ENCODE measurements around the gene RYR2.

RYR2 gene

GRCh38 chr1:237032029-237032428 lies 10.0 kb upstream of the RYR2 start:
- no peak for DNase-seq (ENCODE audit: low read depth in 2 of 2)

DNA sequence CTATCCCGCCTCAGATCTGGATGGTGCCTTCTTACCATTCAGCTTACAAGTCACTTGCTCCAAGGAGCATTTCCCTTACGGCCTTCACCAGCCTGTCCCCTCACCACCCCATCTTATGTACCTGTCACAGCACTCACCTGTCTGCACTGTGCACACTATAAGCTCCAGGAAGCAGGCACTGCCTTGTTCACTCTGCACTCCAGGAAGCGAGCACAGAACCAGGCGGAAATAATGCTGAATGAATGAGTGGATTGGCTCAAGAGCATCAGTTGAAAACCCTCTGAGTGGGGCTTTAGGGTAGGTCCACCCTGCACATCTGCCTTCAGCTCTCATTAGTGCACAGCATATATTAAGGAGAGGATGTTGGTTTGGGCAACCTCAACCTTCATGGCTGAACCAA lies 8.9 kb upstream of the RYR2 start:
- DNase-seq (ENCODE audit: low read depth in 2 of 2) = no peak

DNA sequence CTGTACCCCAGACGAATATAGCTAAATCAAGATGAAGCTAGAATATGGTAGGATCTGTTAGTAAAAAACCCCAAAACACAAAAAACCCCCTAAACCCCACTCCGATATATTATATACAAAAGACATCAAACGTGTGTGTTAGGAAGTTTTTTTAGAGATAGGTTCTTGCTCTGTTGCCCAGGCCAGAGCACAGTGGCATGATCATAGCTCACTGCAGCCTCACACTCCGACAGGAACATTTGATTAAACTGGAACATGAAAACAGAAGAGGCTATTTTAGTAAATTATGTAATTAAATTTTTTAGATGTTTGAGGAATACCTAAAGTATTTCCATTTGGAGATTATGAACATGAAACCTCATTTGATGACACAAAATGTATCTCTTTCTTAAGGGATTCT lies 8.2 kb upstream of the RYR2 start:
- no peak for DNase-seq (ENCODE audit: low read depth in 2 of 2)

DNA sequence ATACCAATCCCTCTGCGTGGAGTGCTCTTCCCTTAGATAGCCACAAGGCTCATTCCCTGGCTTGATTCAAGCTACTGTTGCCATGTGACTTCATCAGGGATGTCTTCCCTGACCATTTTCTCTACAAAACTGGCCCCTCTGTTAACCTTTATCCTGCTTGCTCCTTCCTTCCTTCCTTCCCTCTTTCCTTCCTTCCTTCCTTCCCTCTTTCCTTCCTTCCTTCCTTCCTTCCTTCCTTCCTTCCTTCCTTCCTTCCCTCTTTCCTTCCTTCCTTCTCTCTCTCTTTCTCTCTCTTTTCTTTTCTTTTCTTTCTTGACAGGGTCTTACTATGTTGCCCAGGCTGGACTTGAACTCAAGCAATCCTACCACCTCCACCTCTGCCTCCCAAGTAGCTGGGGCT lies 6.2 kb upstream of the RYR2 start:
- no peak for DNase-seq (ENCODE audit: low read depth in 2 of 2)

- no peak for DNase-seq (ENCODE audit: low read depth in 2 of 2)
Measured at GRCh38 chr1:237038211-237038610, 3.8 kb upstream of the RYR2 start.

DNA sequence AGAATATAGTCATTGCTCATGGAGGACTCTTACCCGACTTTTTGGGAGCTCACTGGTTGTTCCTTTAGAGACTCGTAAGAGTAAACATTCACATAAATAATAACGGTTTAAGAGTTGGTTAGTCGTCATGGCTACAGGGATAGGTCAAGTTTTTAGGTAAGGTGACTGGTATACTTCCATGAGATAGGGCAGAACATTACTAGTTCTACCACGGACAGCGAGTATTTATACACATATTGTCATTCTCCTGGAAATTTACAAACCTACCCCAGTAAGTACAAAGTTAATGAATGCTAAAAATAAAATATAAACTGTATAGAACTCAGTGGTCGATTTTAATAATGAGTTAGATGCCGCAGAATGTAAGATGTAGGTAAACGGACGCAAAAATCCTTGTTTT lies 1.2 kb upstream of the RYR2 start:
- no peak for DNase-seq (ENCODE audit: low read depth in 2 of 2)

DNA sequence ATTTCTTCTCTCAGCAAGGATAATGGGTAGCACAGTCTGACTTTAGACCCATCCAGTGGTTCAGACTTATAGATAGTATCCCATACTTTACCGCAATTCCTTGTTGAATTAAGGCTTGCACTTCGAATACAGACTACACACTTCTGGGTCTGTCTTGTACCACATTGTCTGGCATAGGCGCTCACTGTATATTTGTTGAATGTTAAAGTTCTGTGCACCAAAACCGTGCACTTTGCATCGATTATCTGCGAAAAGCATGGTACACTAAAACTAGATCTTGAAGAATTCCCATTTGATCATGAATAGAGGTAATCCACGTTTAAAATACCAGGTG lies 556 bp upstream of the RYR2 start:
- DNase-seq (ENCODE audit: low read depth in 2 of 2) = no peak

DNA sequence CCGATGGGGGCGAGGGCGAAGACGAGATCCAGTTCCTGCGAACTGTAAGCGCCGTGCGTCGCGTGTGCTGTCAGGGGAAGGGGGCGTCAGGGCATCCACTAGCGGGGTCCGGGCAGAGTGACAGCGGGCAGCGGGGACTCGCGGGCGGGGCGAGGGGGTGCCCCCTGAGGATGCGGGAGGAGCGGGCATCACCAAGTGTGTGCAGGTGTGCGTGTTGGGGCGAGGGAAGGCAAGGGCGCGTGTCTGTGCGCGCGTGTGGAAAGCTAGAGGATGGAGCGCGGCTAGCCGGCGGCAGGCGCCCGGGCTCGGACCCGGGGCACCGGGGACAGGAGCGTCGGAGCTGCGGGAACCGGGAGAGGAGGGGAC lies 525 bp downstream of the RYR2 start:
- no peak for DNase-seq (ENCODE audit: low read depth in 2 of 2)

GRCh38 chr1:237042892-237043576 lies 1.1 kb downstream of the RYR2 start:
- DNase-seq (ENCODE audit: low read depth in 2 of 2) = no peak

- DNase-seq (ENCODE audit: low read depth in 2 of 2) = no peak
Measured at GRCh38 chr1:237043846-237044636, 2.1 kb downstream of the RYR2 start.

DNA sequence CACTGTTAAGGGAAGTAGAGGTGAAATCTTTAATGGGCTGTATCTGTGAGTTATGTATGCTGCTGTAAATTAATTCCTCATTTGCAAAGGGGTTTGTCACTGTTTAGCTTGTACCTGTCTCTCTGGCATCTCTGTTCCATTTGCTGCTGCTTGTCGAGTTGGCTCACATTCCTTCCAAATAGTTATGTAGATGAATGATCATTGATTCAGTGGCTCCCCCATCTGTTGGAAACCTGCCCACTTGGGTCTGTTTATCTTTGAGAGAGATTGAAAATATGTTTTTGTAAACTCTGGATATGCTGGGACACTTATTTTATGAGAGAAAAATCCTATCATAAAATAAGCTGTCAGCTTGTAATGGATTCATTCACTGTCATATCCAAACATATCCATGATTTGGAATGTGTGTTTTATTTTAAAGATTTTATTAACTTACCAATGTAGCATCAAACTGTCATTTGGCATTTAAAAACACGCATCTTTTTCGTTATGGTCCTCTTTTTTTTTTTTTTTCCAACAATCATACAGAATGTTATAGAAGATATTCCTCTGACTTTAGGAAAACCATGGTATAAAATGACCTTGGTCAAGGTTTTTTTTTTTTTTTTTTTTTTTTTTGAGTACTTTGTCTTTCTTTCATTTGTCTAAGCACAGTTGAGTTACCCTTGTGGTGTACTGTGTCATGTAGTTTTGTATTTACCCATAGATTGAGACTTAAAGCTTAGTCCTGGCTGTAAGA lies 3.5 kb downstream of the RYR2 start:
- no peak for DNase-seq (ENCODE audit: low read depth in 2 of 2)

DNA sequence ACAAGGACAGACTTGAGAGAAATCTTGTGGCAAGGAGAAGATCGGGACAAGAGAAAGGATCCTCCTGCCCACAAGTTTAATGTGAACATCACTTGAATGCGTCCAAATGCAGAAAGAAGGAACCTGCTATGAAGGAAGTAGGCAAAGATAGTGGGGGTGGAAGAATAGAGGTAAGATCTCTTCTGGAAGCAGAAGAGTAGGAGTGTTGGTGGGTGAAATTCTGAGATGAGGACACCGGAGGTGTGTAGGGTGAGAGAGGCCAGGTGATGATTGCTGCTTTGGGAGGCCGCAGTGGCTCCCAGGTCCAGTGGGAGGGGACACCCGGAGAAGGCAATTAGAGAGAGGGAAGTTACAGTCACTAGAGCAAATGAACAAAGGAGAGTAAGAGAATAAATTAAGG lies 6.8 kb downstream of the RYR2 start:
- DNase-seq (ENCODE audit: low read depth in 2 of 2) = no peak

DNA sequence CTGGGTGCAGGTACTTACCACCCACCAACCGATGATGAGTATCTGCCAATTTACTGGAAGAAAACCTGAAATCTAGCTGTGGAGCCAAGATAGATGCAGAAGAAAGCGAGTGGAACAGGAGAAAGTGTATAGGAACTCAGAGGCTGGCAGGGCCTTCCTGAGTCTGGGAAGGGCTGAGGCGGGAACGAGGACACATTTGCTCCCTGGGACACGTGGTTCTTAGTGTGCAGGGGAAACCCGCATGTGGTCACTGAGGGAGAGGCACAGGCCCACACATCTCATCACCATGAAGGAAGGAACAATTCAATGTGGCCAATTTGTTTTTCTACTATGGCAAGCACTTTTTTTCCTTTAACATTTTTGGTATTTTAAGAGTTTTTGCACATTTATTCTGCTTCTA lies 8.2 kb downstream of the RYR2 start:
- no peak for DNase-seq (ENCODE audit: low read depth in 2 of 2)

DNA sequence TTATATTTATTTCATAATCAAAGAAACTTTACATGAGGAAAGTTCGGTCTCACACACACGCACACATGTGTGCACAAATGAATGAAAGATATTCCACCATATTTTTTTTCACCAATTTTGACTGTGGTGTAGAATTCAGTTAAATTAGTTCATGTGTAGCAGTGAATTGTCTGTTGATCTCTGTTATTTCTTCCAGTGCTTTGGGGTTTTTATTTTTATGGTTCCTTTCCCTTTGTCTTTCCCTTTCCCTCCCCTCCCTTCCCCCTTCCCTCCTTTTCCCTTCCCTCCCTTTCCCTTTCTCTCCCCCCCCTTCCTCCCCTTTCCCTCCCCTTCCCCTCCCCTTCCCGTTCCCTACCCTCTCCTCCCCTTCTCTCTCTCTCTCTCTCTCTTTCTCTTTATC lies 8.9 kb downstream of the RYR2 start:
- DNase-seq (ENCODE audit: low read depth in 2 of 2) = no peak

DNA sequence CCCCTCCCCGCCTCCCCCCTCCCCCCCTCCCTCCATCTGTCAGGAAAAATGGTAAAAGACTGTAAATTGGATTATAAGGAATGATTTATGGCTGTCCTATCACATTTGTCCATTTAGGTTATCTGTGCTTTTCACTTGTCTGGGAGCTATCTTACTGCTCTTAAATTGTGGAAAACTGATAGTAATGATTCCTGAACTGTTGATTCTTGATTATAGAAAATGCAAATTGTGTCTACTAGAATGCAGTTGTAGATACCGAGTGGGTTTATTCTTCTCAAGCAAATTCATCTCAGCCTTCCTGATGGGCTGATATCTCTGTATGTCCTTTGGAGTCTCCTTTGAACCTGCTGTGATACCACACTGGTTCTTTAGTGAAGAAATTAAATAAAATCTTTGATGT lies 12.3 kb downstream of the RYR2 start:
- no peak for DNase-seq (ENCODE audit: low read depth in 2 of 2)

DNA sequence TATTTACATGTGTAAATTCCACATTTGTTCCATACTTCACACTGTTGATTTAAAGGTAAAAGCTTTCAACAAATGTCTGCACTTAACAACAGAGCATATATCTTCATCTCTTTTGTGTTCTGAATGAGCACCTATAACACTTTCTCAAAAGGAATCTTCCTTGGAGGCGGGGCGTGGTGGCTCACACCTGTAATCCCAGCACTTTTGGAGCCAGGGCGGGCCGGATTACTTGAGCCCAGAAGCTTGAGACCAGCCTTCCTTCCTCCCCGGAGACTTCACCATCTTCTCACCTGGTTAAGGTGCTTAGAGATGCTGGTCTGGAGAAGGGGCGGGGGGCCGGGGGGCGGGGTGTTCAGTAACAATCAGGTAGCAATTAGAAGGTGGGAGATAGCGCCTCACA lies 16.5 kb downstream of the RYR2 start:
- DNase-seq (ENCODE audit: low read depth in 2 of 2) = no peak

DNA sequence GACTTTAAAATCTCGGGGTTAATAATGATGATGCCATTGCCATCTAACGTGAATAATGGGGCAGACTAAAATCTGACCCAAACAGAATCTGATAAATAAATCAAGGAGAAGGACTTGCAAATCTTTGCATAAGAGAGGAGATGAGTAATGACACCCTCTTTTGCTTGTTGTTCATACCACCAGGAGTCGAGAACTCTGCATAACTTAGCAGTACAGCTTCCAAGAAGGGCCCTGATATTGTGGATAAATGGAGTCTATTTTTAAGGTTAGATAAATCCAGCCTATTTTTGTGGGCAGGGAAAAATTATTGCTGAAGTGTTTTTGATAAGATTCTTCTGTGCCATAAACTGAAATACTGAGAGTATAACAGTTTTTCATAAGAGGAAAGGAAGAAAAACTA lies 17.3 kb downstream of the RYR2 start:
- no peak for DNase-seq (ENCODE audit: low read depth in 2 of 2)

DNA sequence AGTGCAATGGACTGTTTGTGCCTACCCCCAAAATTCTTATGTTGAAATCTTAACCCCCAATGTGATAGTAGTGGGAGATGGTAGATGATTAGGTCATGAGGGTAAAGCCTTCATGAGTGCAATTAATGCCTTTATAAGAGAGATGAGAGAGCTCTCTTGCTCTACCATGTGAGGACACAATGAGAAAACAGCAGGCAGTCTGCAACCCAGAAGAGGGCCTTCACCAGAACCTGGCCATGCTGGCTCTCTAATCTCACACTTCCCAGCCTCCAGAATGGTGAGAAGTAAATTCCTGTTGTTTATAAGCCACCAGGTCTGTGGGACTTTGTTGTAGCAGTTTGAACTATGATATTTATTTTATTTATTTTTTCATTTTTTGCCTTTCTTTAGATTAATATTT lies 21.0 kb downstream of the RYR2 start:
- no peak for DNase-seq (ENCODE audit: low read depth in 2 of 2)

DNA sequence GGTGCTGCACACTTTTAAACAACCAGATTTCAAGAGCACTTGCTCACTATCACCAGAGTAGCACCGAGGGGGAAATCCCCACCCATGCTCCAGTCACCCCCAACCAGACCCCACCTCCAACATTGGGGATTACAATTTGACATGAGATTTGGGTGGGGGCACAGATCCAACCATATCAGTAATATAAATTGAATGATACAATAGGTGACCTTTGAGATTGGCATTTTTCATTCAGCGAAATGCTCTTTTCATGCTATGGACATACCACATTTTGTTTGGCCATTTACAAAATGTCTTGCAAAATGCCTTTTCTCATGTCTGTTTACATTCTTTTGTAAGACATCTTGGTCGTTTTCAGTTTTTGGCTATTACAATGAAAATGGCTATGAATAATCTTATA lies 23.9 kb downstream of the RYR2 start:
- no peak for DNase-seq (ENCODE audit: low read depth in 2 of 2)

GRCh38 chr1:237070519-237070918 lies 28.5 kb downstream of the RYR2 start:
- DNase-seq (ENCODE audit: low read depth in 2 of 2) = no peak

GRCh38 chr1:237071641-237072420 lies 29.8 kb downstream of the RYR2 start:
- no peak for DNase-seq (ENCODE audit: low read depth in 2 of 2)

DNA sequence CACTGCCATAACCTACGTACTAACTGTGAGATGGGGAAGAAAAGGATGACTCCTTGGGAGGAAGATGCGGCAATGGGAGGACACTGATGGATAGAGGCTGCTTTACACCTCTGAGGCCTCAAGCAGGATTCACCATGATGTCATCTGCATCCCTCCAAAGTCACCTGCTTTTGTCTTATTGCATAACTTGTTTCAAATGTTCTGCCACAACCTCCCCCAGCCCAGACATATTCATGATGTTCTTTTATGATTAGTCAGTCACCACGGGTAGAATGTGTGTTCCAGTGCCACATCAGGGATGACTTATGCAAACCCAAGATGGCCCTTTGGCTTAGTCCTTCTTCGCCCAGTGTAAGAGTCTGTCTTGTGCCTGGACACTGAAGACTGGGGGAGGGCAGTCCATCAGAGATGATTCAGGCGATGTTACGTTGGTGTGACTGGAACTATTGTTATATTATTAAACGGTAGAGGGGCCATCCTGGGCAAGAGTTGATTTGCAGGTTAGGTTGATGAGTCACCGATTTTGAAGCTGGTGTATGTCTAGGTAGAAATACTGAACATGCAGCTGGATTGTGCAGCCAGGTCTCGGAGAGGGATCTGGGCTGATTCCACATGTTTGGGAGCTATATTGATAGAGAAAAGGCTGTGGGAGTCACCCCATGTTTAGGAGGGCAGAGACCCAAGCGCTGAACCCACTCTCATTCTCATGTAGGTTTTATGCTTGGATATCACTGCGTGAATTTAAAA lies 32.6 kb downstream of the RYR2 start:
- no peak for DNase-seq (ENCODE audit: low read depth in 2 of 2)
